Mesothelial cell of epicardium (in vitro differentiated cells): Measurements from ENCODE around the gene PAX5. TPM values are rescaled to one million over a fixed set of nuclear protein-coding genes. Genes with fewer than 3 reads are reported as not detected.

Source experiments
- DNase-seq, 2 experiments: peaks; one replicate each; pipeline ENCODE4 v3.0.0; 2021; ENCODE audit warnings: low spot score in 2 of 2; ENCODE audit not compliant: unreplicated experiment in 2 of 2
- H3K27ac Mint-ChIP-seq: 2 replicates; pipeline ENCODE4 v1.8.0; 2021; ENCODE audit warnings: mixed read lengths
- H3K27me3 Mint-ChIP-seq: 2 replicates; pipeline ENCODE4 v1.8.0; 2021; ENCODE audit warnings: low read depth, mixed read lengths
- H3K36me3 Mint-ChIP-seq: 2 replicates; pipeline ENCODE4 v1.8.0; 2021; ENCODE audit warnings: mixed read lengths
- H3K4me1 Mint-ChIP-seq: 2 replicates; pipeline ENCODE4 v1.8.0; 2021; ENCODE audit warnings: mixed read lengths
- H3K4me3 Mint-ChIP-seq: 2 replicates; pipeline ENCODE4 v1.8.0; 2021; ENCODE audit warnings: mild to moderate bottlenecking, moderate library complexity, mixed read lengths
- H3K9me3 Mint-ChIP-seq: 2 replicates; pipeline ENCODE4 v1.8.0; 2021; ENCODE audit warnings: mixed read lengths
- total RNA-seq: library from RNA; stranded (reverse); gene quantifications from 3 replicates; pipeline ENCODE4 v1.2.1, GENCODE V29; 2021
- TF ChIP-seq, protein P1 (sequence below): fragments of 200-600 bp; sonication (generic); IDR thresholded peaks from one replicate; pipeline ENCODE4 v1.5.0; 2021; ENCODE audit warnings: antibody characterized with exemption; ENCODE audit not compliant: unreplicated experiment

PAX5 gene
- total RNA-seq, 1 donor from 2014 or later = not detected

GRCh38 chr9:36949466-36949865 is 84.6 kb downstream of the PAX5 start:
- Mint-ChIP-seq H3K27me3 (peaks cover 73% of the 10 kb centered on the region), H3K27ac (no peak overlapping the region), H3K36me3 (no peaks in the 10 kb centered on the region), H3K4me1 (no peaks in the 10 kb centered on the region), H3K9me3 (peaks cover 10% of the 10 kb centered on the region), H3K4me3 (no peak overlapping the region)
- no peak for DNase-seq
- TF ChIP-seq, protein P1, sequence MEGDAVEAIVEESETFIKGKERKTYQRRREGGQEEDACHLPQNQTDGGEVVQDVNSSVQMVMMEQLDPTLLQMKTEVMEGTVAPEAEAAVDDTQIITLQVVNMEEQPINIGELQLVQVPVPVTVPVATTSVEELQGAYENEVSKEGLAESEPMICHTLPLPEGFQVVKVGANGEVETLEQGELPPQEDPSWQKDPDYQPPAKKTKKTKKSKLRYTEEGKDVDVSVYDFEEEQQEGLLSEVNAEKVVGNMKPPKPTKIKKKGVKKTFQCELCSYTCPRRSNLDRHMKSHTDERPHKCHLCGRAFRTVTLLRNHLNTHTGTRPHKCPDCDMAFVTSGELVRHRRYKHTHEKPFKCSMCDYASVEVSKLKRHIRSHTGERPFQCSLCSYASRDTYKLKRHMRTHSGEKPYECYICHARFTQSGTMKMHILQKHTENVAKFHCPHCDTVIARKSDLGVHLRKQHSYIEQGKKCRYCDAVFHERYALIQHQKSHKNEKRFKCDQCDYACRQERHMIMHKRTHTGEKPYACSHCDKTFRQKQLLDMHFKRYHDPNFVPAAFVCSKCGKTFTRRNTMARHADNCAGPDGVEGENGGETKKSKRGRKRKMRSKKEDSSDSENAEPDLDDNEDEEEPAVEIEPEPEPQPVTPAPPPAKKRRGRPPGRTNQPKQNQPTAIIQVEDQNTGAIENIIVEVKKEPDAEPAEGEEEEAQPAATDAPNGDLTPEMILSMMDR = no peak

GRCh38 chr9:36948051-36948450 is 86.0 kb downstream of the PAX5 start:
- H3K27ac Mint-ChIP-seq = no peak overlapping the region

GRCh38 chr9:36946653-36947052 is 87.4 kb downstream of the PAX5 start:
- TF ChIP-seq, protein P1 = no peak
- Mint-ChIP-seq H3K27me3 (peaks cover 50% of the 10 kb centered on the region), H3K36me3 (no peaks in the 10 kb centered on the region), H3K9me3 (no peaks in the 10 kb centered on the region), H3K4me1 (no peaks in the 10 kb centered on the region), H3K4me3 (no peak overlapping the region), H3K27ac (no peak overlapping the region)
- DNase-seq = no peak

More at GRCh38 chr9:36948051-36948450, 86.0 kb downstream of the PAX5 start:
- TF ChIP-seq, protein P1 = no peak
- Mint-ChIP-seq H3K9me3 (no peaks in the 10 kb centered on the region), H3K36me3 (no peaks in the 10 kb centered on the region), H3K4me3 (no peak overlapping the region), H3K4me1 (no peaks in the 10 kb centered on the region), H3K27me3 (peaks cover 61% of the 10 kb centered on the region)
- DNase-seq = no peak

GRCh38 chr9:36945999-36946398 is 88.1 kb downstream of the PAX5 start:
- TF ChIP-seq, protein P1 = no peak

DNA sequence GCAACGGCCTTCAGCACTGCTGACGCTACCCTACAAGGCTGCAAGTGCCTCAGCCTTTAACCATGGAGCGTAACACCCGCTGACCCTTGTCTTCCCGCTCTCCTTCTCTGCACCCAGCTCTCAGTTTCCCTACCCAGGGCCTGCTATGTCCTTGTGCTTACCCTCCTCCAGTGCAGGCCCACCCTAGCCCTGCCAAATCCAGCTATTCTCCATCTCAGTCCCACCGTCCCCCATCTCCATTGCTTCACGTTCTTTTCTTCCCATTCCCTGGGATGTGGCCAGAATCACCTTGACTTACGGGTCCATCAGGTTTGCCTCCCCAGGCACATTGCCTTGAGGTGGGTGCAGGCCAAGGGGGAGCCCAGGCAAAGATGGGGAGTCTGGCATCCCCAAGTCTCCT is 91.2 kb downstream of the PAX5 start:
- Mint-ChIP-seq H3K4me1 (peaks cover 2% of the 10 kb centered on the region), H3K9me3 (no peaks in the 10 kb centered on the region), H3K27me3 (peaks cover 33% of the 10 kb centered on the region), H3K27ac (no peak overlapping the region), H3K4me3 (no peak overlapping the region), H3K36me3 (no peaks in the 10 kb centered on the region)
- no peak for DNase-seq
- TF ChIP-seq, protein P1 = no peak

More at GRCh38 chr9:36945999-36946398, 88.1 kb downstream of the PAX5 start:
- no peak for DNase-seq
- Mint-ChIP-seq H3K4me1 (no peaks in the 10 kb centered on the region), H3K9me3 (no peaks in the 10 kb centered on the region), H3K4me3 (no peak overlapping the region), H3K27me3 (peaks cover 44% of the 10 kb centered on the region), H3K36me3 (no peaks in the 10 kb centered on the region), H3K27ac (no peak overlapping the region)

DNA sequence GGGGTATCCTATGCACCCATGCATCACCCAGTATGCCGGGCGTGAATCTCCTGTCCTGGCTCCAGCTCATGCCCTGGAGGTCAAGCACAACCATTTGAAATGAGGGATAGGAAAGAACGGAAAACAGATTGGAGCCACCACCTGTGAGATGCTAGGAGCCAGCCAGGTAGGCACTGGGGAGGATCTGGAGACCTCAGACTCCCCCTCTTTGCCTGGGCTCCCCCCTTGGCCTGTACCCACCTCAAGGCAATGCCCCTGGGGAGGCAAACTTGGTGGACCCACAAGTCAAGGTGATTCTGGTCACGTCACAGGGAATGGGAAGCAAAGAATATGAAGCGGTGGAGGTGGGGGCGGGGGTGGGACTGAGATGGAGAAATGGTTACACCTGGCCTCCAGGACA is 92.6 kb downstream of the PAX5 start:
- H3K36me3 Mint-ChIP-seq = no peaks in the 10 kb centered on the region

More for the DNA sequence above, 92.6 kb downstream of the PAX5 start:
- Mint-ChIP-seq H3K9me3 (no peaks in the 10 kb centered on the region), H3K4me3 (no peak overlapping the region), H3K27ac (no peak overlapping the region), H3K27me3 (peaks cover 33% of the 10 kb centered on the region), H3K4me1 (peaks cover 4% of the 10 kb centered on the region)
- TF ChIP-seq, protein P1 = no peak
- DNase-seq = no peak
